Mesenchymal stem cell (in vitro differentiated cells and primary cell): ENCODE measurements around the gene PEX10.

Experiments
- DNase-seq: peaks from one replicate; pipeline ENCODE4 v3.0.0-alpha.2; 2013
- H2AFZ ChIP-seq: one replicate; pipeline ENCODE4 v1.6.1; 2013; ENCODE audit warnings: low read depth, mild to moderate bottlenecking, control low read depth, inconsistent platforms, low read length, moderate library complexity
- H2AK5ac ChIP-seq: 2 replicates; pipeline ENCODE4 v1.6.1; 2013; ENCODE audit warnings: low read length, moderate library complexity, mild to moderate bottlenecking, inconsistent platforms; ENCODE audit not compliant: severe bottlenecking
- H2BK120ac ChIP-seq: one replicate; pipeline ENCODE4 v1.6.1; 2013; ENCODE audit warnings: low read depth, mild to moderate bottlenecking, inconsistent platforms, low read length, moderate library complexity
- H2BK12ac ChIP-seq, 2 experiments: one replicate each; pipeline ENCODE4 v1.6.1; 2013; ENCODE audit warnings: inconsistent platforms in 2 of 2, low read length in 2 of 2, mild to moderate bottlenecking in 2 of 2, moderate library complexity in 2 of 2, control low read depth in 1 of 2
- H2BK15ac ChIP-seq: one replicate; pipeline ENCODE4 v1.6.1; 2013; ENCODE audit warnings: mild to moderate bottlenecking, low read depth, inconsistent platforms; ENCODE audit not compliant: poor library complexity, severe bottlenecking
- H2BK5ac ChIP-seq: 2 replicates; pipeline ENCODE4 v1.6.1; 2013; ENCODE audit warnings: low read depth, mild to moderate bottlenecking, low read length, control low read depth, inconsistent platforms; ENCODE audit not compliant: poor library complexity, severe bottlenecking
- H3K14ac ChIP-seq, 2 experiments: one replicate each; pipeline ENCODE4 v1.6.1; 2013; ENCODE audit warnings: inconsistent platforms in 2 of 2, low read length in 2 of 2, control low read depth in 1 of 2, mild to moderate bottlenecking in 1 of 2, moderate library complexity in 1 of 2
- H3K18ac ChIP-seq, 2 experiments: one replicate each; pipeline ENCODE4 v1.6.1; 2013; ENCODE audit warnings: inconsistent platforms in 2 of 2, low read length in 2 of 2, control low read depth in 1 of 2, low read depth in 1 of 2, mild to moderate bottlenecking in 1 of 2
- H3K23ac ChIP-seq, 2 experiments: one replicate each; pipeline ENCODE4 v1.6.1; 2013; ENCODE audit warnings: inconsistent platforms in 2 of 2, low read length in 2 of 2, mild to moderate bottlenecking in 2 of 2, moderate library complexity in 2 of 2, control low read depth in 1 of 2
- H3K27ac ChIP-seq: 2 replicates; pipeline ENCODE4 v1.5.1; 2013; ENCODE audit warnings: mild to moderate bottlenecking, moderate library complexity, low read length, control low read depth, inconsistent platforms; ENCODE audit not compliant: poor library complexity, severe bottlenecking
- H3K27me3 ChIP-seq, 2 experiments: 2 replicates each; pipeline versions ENCODE4 v1.6.1 to v1.7.0; 2013; ENCODE audit warnings: low read length in 2 of 2, mild to moderate bottlenecking in 2 of 2, moderate library complexity in 2 of 2, control low read depth in 1 of 2, inconsistent platforms in 1 of 2; ENCODE audit not compliant: control insufficient read depth in 1 of 2, insufficient read depth in 1 of 2
- H3K36me3 ChIP-seq, 2 experiments: 2 replicates each; pipeline versions ENCODE4 v1.6.1 to v1.7.0; 2013; ENCODE audit warnings: low read length in 2 of 2, control low read depth in 1 of 2, inconsistent platforms in 1 of 2, low read depth in 1 of 2, mild to moderate bottlenecking in 1 of 2; ENCODE audit not compliant: insufficient read depth in 2 of 2, control insufficient read depth in 1 of 2
- H3K4ac ChIP-seq, 2 experiments: one replicate each; pipeline ENCODE4 v1.6.1; 2013; ENCODE audit warnings: inconsistent platforms in 2 of 2, low read length in 2 of 2, mild to moderate bottlenecking in 2 of 2, moderate library complexity in 2 of 2, control low read depth in 1 of 2, low read depth in 1 of 2
- H3K4me1 ChIP-seq: 2 replicates; pipeline ENCODE4 v1.6.1; 2013; ENCODE audit warnings: low read depth, low read length, control low read depth; ENCODE audit not compliant: control insufficient read depth, insufficient read depth
- H3K4me2 ChIP-seq: 2 replicates; pipeline ENCODE4 v1.6.1; 2013; ENCODE audit warnings: low read length, mild to moderate bottlenecking, inconsistent platforms; ENCODE audit not compliant: poor library complexity, severe bottlenecking
- H3K4me3 ChIP-seq, 2 experiments: 2 replicates each; pipeline versions ENCODE4 v1.5.1 to v1.7.0; 2013; ENCODE audit warnings: low read length in 2 of 2, mild to moderate bottlenecking in 2 of 2, control low read depth in 1 of 2, low read depth in 1 of 2; ENCODE audit not compliant: insufficient read depth in 1 of 2
- H3K79me1 ChIP-seq: replicated peaks from 2 replicates; pipeline ENCODE4 v1.6.1; 2013; ENCODE audit warnings: mild to moderate bottlenecking, control low read depth, low read length, inconsistent platforms; ENCODE audit not compliant: poor library complexity, severe bottlenecking
- H3K9ac ChIP-seq: 2 replicates; pipeline ENCODE4 v1.7.0; 2013; ENCODE audit warnings: mild to moderate bottlenecking, low read length, moderate library complexity
- H3K9me3 ChIP-seq: 2 replicates; pipeline ENCODE4 v1.7.0; 2013; ENCODE audit warnings: mild to moderate bottlenecking, low read length; ENCODE audit not compliant: control insufficient read depth
- H4K8ac ChIP-seq: one replicate; pipeline ENCODE4 v1.6.1; 2013; ENCODE audit warnings: inconsistent platforms, mild to moderate bottlenecking, low read length, moderate library complexity
- H4K91ac ChIP-seq: one replicate; pipeline ENCODE4 v1.6.1; 2013; ENCODE audit warnings: mild to moderate bottlenecking, low read length, inconsistent platforms
- WGBS: methylation state at CpG from one replicate; pipeline ENCODE4 v1.1.7; 2013; ENCODE audit warnings: mixed read lengths; 5-methylcytosine and 5-hydroxymethylcytosine counted together

PEX10 gene

GRCh38 chr1:2409745-2410144 is 2.6 kb downstream of the PEX10 start:
- Histone ChIP-seq H2BK12ac (no peak overlapping the region), H3K18ac (no peak overlapping the region), H3K14ac (no peak overlapping the region), H2BK120ac (no peak overlapping the region), H4K91ac (no peak overlapping the region), H3K4ac (no peak overlapping the region), H4K8ac (no peak overlapping the region), H2AFZ (no peak overlapping the region), H2BK15ac (no peak overlapping the region), H2BK5ac (no peak overlapping the region), H2AK5ac (no peak overlapping the region), H3K27me3 (no peaks in the 10 kb centered on the region), H3K23ac (no peak overlapping the region), H3K27ac (no peak overlapping the region), H3K79me1 (peaks cover 30% of the 10 kb centered on the region), H3K9me3 (no peaks in the 10 kb centered on the region), H3K9ac (no peak overlapping the region), H3K4me3 (no peak overlapping the region), H3K4me2 (no peak overlapping the region), H3K4me1 (peaks cover 52% of the 10 kb centered on the region), H3K36me3 (peaks cover 54% of the 10 kb centered on the region in 2 experiments)
- DNase-seq = no peak
- 97% methylated on average over 12 of the region's 12 CpGs for WGBS

GRCh38 chr1:2408859-2409276 is 3.5 kb downstream of the PEX10 start:
- no peak overlapping the region for H4K8ac ChIP-seq
- H2BK5ac ChIP-seq = no peak overlapping the region
- H3K4me2 ChIP-seq = no peak overlapping the region
- H3K23ac ChIP-seq = no peak overlapping the region
- no peak overlapping the region for H2BK15ac ChIP-seq
- H4K91ac ChIP-seq = no peak overlapping the region
- H3K4me1 ChIP-seq = peaks cover 45% of the 10 kb centered on the region
- no peak overlapping the region for H2AFZ ChIP-seq
- no peaks in the 10 kb centered on the region for H3K9me3 ChIP-seq
- 96% methylated on average over 13 of the region's 13 CpGs for WGBS
- no peak overlapping the region for H3K14ac ChIP-seq
- H3K4ac ChIP-seq = no peak overlapping the region
- H3K36me3 ChIP-seq = peaks cover 63% of the 10 kb centered on the region in 2 experiments
- H2BK120ac ChIP-seq = no peak overlapping the region
- no peak for DNase-seq
- no peak overlapping the region for H3K4me3 ChIP-seq
- no peak overlapping the region for H3K9ac ChIP-seq
- peaks cover 31% of the 10 kb centered on the region for H3K79me1 ChIP-seq
- no peaks in the 10 kb centered on the region for H3K27me3 ChIP-seq
- H2AK5ac ChIP-seq = no peak overlapping the region
- H2BK12ac ChIP-seq = no peak overlapping the region
- no peak overlapping the region for H3K18ac ChIP-seq
- no peak overlapping the region for H3K27ac ChIP-seq

- H3K4me2 ChIP-seq = no peak overlapping the region
- H3K18ac ChIP-seq = no peak overlapping the region
- H4K8ac ChIP-seq = no peak overlapping the region
- H4K91ac ChIP-seq = peak overlapping the region; percentile 43
- no peak overlapping the region for H2AK5ac ChIP-seq
- no peak for DNase-seq
- no peak overlapping the region for H2BK5ac ChIP-seq
- no peaks in the 10 kb centered on the region for H3K9me3 ChIP-seq
- H3K4me3 ChIP-seq = no peak overlapping the region
- no peak overlapping the region for H3K9ac ChIP-seq
- peaks cover 31% of the 10 kb centered on the region for H3K79me1 ChIP-seq
- no peak overlapping the region for H3K4ac ChIP-seq
- H2BK12ac ChIP-seq = no peak overlapping the region
- H3K23ac ChIP-seq = no peak overlapping the region
- H2BK120ac ChIP-seq = no peak overlapping the region
- H3K27ac ChIP-seq = no peak overlapping the region
- H2BK15ac ChIP-seq = no peak overlapping the region
- 94% methylated on average over 24 of the region's 24 CpGs for WGBS
- peaks cover 41% of the 10 kb centered on the region for H3K4me1 ChIP-seq
- peaks cover 66 to 67% of the 10 kb centered on the region in 2 experiments for H3K36me3 ChIP-seq
- H3K14ac ChIP-seq = no peak overlapping the region
- no peaks in the 10 kb centered on the region for H3K27me3 ChIP-seq
- H2AFZ ChIP-seq = no peak overlapping the region
Observed at GRCh38 chr1:2408456-2408855, 3.9 kb downstream of the PEX10 start.

- no peak overlapping the region for H2AK5ac ChIP-seq
- DNase-seq = no peak
- no peak overlapping the region for H3K14ac ChIP-seq
- no peaks in the 10 kb centered on the region for H3K27me3 ChIP-seq
- H2BK12ac ChIP-seq = no peak overlapping the region
- H3K36me3 ChIP-seq = peaks cover 71 to 72% of the 10 kb centered on the region in 2 experiments
- no peak overlapping the region for H3K4me3 ChIP-seq
- H2BK15ac ChIP-seq = no peak overlapping the region
- H3K23ac ChIP-seq = no peak overlapping the region
- no peak overlapping the region for H3K18ac ChIP-seq
- H3K9ac ChIP-seq = no peak overlapping the region
- no peak overlapping the region for H3K27ac ChIP-seq
- 98% methylated on average over 8 of the region's 8 CpGs for WGBS
- H3K4me2 ChIP-seq = no peak overlapping the region
- peaks cover 31% of the 10 kb centered on the region for H3K79me1 ChIP-seq
- H2BK120ac ChIP-seq = no peak overlapping the region
- H3K9me3 ChIP-seq = no peaks in the 10 kb centered on the region
- no peak overlapping the region for H4K91ac ChIP-seq
- H2AFZ ChIP-seq = no peak overlapping the region
- peaks cover 35% of the 10 kb centered on the region for H3K4me1 ChIP-seq
- H3K4ac ChIP-seq = no peak overlapping the region
- no peak overlapping the region for H2BK5ac ChIP-seq
- H4K8ac ChIP-seq = no peak overlapping the region
Observed at GRCh38 chr1:2407991-2408275, 4.4 kb downstream of the PEX10 start.
